ENCODE results near the gene NACC2.
"Not testable (repeated sequence)": the region's sequence is repeated elsewhere in the genome, so short reads cannot be mapped to it uniquely, and the experiment has no call there.

NACC2 gene

GRCh38 chr9:135979547-135980166 is 115.4 kb downstream of the NACC2 start:
- no peak for DNase-seq (ENCODE audit: low spot score)

- DNase-seq (ENCODE audit: low spot score): no peak
Measured at GRCh38 chr9:135978642-135979546, 116.2 kb downstream of the NACC2 start.

DNA sequence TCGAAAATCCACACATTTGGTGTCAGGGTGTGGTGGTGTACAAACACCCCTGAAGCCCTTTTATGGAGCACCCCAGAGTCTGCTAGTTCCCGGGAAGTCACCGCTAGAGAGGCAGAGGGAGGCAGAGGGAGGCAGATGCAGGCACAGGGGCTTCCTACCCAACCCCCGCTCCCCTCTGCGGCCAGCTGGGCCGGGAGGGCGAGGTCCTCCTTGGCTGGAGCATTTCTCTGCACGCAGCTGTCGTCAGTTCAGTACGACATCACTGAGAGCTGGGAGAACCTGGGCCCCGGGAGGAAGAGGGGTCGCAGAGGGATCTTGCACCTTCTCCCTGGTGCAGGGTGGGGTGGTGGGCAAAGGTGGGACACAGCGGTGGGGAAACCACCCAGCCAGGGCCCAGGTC is 118.1 kb downstream of the NACC2 start:
- DNase-seq (ENCODE audit: low spot score): no peak

- DNase-seq (ENCODE audit: low spot score): no peak
Measured at GRCh38 chr9:135976531-135976930, 118.6 kb downstream of the NACC2 start.

- DNase-seq (ENCODE audit: low spot score): no peak
Measured at GRCh38 chr9:135975834-135976233, 119.3 kb downstream of the NACC2 start.

DNA sequence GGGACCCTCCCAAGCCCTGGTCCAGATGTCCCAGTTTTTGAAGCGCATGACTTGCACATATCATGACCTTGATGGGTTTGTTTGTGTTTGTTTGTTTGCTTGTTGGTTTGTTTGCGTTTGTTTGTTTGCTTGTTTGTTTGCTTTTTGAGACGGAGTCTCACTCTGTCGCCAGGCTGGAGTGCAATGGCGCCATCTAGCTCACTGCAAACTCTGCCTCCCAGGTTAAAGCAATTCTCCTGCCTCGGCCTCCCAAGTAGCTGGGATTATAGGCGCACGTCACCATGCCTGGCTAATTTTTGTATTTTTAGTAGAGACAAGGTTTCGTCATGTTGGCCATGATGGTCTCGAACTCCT is 120.9 kb downstream of the NACC2 start:
- no peak for DNase-seq (ENCODE audit: low spot score)

DNA sequence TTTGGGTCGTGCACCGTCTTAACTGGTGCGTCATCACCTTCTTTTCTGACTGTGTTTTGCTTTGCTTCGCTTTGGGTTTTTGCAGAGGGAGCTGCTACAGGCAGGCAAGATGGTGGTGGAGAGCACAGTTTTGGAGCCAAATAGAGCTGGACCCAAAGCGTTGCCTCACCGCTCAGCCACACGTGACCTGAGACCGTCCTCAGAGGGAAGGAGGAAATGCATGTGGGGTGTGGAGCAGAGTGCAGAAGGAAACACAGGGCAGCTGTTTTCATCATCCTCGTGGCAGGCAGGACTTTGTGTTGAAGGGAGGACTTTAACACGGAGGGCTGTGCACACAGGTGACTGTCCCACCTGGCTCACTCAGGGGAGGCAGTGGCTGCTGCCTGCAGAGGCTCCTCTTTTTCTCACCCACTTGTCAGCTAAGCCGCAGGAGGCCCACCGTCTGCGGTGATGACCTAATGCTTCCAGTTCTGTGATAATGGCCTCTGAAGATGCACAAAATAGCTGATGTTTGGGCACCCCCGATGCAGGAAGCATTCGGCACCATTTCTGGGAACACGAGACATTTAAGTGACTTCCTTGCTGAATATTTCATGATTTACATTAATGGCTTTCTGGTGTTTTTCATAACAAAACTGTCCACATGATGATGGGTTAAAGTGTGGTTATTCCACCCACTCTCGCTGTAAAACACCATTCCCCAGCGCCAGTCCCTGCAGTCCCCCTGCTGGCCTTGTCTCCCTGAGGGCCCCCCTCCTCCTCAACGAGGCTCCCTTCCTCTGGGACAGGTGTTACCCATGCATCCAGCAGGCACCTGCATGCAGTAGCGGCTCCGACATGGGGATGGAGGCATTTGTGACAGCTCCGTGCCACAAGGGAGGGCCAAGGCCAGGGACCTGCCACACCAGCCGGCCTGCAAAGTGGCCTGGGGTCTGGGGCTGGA is 121.5 kb downstream of the NACC2 start:
- no peak for DNase-seq (ENCODE audit: low spot score)

- peak; percentile 88 for DNase-seq (ENCODE audit: low spot score)
Measured at GRCh38 chr9:135971892-135972291, 123.2 kb downstream of the NACC2 start.

- no peak for DNase-seq (ENCODE audit: low spot score)
Measured at GRCh38 chr9:135971111-135971766, 123.8 kb downstream of the NACC2 start.

DNA sequence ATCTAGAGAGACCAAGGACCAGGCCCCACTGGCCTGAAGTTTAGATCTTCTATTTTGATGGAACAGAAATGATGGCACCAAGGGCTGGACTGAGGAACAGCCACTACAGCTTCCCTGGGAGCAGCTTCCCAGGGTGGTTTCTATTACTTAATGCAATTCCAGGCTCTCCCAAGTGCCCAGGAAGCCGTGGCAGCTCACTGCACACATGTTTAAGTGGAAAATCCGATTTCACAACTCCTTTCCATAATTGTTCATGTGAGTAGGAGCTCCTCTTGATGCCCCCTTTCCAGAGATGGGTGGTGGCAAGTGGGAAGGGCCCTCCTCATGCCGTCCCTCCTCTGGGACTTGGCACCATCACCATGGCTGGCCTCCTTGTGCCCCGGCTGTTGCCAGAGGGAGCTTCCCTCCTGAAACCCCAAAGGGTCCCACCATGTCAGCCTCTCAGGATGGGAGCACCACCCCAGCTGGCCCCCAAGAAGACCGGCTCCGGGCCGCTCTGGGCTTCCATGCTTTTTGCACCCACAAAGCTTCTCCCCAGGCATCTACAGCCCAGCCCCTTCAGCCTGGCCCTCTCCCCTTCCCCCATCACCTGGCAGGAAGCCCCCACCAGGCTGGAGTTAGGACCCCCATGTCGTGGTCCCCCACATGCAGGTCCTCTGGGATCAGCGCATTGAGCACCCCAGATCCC is 124.8 kb downstream of the NACC2 start:
- no peak for DNase-seq (ENCODE audit: low spot score)

GRCh38 chr9:135969064-135969683 is 125.9 kb downstream of the NACC2 start:
- DNase-seq (ENCODE audit: low spot score): no peak

DNA sequence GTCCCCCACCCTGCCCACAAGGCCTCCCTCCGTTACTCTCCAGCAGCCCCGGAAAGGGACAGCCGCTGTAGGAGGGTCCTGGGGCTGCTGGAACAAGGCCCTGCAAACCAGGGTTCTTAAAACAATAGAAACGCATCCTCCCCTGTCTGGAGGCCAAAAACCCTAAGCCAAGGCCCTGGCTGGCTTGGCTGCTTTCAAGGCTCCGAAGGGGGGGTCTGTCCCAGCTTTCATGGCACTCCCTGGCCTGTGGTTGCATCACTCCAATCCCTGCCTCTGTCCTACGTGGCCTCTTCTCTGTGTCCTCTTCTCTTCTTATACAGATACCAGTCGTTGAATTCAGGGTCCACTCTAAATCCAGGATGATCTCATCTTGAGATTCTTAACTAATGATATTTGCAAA is 126.5 kb downstream of the NACC2 start:
- no peak for DNase-seq (ENCODE audit: low spot score)

DNA sequence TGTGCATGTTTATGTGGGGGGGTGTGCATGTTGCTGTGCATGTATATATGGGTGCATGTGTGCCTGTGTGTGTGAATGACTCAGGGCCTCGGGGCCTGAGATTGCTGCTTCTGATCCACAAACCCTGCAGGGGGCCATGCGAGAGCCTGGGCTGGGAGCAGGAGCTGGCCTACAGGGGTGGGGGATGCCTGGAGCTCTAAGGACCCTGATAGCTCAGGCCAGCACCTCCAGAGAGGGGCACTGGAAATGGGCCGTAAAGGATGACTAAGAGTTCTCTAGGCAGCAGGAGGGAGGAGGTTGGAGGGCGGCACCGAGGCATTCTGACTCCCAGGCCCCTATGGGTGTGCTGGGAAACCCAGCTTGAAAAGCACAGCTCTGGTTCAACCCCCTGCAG is 127.0 kb downstream of the NACC2 start:
- DNase-seq (ENCODE audit: low spot score): no peak

DNA sequence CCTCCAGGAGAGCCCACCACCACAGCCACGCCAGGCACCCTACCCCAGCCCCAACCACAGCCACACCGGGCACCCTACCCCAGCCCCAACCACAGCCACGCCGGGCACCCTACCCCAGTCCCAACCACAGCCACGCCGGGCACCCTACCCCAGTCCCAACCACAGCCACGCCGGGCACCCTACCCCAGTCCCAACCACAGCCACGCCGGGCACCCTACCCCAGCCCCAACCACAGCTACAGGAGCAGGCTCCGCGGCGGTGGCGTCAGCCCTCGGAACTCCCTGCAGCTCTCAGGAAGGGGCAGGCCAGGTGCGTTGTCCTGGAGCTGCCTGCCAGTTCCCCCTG is 128.2 kb downstream of the NACC2 start:
- DNase-seq (ENCODE audit: low spot score): not testable (repeated sequence)

- DNase-seq (ENCODE audit: low spot score): no peak
Measured at GRCh38 chr9:135965124-135965756, 129.8 kb downstream of the NACC2 start.

DNA sequence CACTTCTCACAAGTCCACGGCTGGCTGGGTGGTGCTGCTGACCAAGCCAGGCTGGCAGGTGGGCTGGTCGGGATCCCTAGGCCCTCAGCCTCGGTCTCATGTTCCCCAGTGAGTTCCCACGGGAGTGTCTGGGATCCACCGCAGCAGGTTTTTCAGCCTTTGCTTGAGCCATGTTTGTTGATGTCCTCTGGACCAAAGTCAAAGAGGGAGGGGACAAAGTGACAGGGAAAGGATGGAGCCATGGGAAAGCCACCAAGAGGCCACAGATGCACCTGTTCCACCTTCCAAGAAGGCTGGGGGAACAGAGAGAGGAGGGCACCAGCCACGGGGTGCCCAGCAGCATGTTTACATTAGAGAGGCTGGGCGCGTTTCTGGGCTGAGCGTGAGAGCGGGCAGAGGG is 131.2 kb downstream of the NACC2 start:
- DNase-seq (ENCODE audit: low spot score): no peak

DNA sequence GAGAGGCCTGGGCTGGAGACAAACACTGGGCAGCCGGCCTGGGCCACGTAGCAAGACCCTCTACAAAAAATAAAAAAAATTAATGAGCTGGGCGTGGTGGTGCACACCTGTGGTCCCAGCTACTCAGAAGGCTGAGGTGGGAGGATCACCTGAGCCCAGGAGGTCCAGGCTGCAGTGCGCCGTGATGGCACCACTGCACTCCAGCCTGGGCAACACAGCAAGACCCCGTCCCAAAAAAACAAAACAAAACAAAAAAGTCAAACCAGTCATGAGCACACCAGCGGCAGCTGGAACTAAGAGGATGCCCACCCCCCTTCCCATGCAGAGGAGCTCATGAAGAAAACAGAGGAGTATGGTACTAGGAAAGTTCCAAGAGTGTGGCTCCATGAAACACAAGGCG is 131.8 kb downstream of the NACC2 start:
- no peak for DNase-seq (ENCODE audit: low spot score)

DNA sequence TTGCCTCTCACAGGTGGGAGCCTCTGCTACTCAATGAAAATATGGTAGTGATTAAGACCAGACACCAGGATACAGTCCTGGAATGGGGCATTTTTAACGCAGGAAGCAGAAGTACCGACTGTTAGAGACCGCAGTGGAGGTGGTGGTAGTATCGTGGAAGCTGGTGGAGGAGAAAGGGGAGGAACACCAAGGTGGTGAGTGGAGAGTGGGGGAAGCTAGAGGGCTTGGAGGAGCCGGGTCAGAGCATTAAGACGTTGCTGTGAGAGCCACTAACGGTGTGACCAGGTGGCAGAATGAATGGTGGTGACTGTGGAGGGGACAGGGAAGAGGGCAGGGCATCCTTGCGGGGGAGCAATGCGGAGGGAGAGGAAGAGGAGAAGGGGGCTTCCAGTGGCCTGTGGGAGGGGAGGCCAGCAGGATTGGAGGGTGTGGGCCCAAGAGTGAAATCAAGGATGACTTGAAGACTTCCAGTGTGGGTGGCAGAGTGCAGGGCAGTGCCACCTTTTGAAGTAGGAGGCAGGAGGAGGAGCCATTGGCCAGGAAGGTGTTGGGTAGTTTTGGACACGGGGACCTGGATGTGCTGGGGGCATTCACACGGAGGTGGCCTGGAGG is 132.3 kb downstream of the NACC2 start:
- DNase-seq (ENCODE audit: low spot score): no peak

GRCh38 chr9:135961811-135962695 is 133.0 kb downstream of the NACC2 start:
- DNase-seq (ENCODE audit: low spot score): no peak

Data from HuH-7.5 (cell line).